GM18508 (cell line): ENCODE measurements around the gene TPP2.

Experiments used
- ATAC-seq: cut with Tn5 transposase; IDR thresholded peaks from one replicate; pipeline ENCODE4 v1.9.1; 2021; ENCODE audit warnings: moderate number of reproducible peaks; ENCODE audit not compliant: insufficient read depth, unreplicated experiment

The TPP2 gene

DNA sequence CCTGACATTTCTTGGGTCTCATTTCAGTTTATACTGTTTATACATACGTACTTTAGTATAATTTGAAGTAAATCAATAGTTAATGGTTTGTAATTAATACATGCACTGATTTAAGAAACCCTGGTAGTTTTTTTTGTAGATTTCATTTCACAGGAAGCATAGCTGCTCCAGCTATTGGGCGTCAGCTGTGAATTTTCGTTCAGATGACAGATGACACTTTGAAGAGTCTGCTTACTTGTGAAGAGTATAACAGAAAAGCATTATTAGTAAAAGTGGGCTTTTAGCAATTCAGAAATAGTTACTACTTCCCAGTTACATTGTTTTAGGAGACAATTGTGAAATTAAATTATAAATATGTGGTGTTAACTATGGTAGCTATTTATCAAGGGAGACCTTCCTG is 53.7 kb downstream of the TPP2 start:
- no peak for ATAC-seq

DNA sequence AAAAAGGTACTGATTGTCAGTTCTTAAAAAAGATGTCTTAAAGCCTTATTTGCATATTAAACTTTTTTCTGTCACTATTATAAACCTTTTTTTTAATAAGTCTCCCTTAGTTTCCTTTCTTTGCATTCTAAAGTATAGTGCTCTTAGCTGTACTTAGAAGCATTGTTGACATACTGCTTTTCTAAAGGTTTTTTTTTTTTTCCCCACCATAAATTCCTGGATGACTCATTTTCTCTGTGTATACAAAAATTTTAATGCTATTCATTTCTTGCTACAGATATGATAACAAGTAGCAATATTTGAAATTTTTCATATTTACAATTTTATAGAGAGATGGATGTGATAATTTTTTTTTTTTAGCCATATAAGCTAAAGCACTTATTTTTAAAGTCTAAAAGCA is 54.6 kb downstream of the TPP2 start:
- no peak for ATAC-seq

DNA sequence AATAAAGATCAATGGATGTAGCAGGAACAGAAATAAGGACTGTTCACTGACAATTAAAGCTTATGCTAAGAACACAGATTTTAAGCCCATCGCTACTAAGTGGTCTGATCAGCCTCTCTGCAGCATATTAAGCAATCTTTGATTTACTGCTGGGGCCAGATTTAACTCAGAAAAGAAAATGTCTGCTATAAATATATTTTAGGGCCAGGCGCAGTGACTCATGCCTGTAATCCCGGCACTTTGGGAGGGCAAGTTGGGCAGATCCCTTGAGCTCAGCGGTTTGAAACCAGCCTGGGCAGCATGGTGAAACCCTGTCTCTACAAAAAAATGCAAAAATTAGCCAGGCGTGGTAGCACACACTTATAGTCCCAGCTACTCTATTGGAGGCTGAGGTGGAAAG is 55.1 kb downstream of the TPP2 start:
- ATAC-seq: no peak

DNA sequence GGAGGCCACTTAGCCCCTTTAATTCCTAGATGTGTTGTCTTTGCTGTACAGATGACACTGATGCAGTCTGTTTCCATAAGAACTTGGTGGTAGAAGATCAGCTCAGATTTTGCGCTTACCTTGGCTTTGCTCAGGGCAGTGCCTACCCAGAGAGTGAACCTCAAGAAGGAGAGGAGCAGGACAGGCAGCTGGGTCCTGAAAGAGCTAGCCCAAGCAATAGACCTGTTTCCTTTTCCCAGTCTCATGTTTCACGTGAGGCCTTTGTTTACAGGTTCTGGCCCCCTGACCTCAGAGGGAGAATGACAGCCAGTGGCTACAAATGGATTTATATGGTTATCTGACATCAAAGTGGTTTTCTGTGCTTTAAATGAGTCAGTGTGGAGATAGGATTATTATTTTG is 58.0 kb downstream of the TPP2 start:
- ATAC-seq: no peak

DNA sequence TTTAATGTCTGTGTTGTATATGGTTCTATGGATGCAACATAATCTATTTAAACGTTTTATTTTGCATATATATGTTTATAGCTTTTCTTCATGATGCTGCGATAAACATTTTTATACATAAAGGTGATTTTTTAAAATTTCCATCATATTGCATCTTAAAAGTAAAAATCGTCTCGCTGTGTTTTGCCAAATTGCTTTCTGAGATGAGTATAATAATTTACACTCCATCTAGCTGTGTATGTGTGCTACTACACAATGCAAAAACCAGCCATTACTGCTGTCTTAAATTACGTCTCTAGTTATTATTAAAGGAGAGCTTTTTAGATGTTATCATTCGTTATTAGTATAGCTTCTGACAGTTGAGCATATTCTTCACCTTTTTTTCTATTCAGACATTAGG is 60.8 kb downstream of the TPP2 start:
- no peak for ATAC-seq

DNA sequence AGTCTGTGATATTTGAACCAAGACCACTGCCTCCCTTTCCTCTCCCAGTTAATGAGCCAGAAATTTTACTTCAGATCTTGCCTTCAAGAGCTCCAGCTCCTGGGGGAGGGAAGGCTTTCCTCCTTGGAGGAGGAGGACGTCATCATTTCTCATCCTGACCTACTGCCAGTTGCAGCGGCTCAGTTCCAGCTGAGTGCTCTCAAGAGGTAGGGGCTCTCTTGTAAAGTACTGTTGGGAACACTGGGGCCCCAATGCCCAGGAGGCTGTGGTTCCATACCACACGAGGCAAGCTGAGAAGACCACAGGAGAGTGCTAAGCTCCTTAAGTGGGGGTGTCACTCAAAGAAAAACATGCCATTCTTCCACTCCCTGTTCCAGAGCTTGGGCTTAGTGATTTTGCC is 61.9 kb downstream of the TPP2 start:
- ATAC-seq: no peak

DNA sequence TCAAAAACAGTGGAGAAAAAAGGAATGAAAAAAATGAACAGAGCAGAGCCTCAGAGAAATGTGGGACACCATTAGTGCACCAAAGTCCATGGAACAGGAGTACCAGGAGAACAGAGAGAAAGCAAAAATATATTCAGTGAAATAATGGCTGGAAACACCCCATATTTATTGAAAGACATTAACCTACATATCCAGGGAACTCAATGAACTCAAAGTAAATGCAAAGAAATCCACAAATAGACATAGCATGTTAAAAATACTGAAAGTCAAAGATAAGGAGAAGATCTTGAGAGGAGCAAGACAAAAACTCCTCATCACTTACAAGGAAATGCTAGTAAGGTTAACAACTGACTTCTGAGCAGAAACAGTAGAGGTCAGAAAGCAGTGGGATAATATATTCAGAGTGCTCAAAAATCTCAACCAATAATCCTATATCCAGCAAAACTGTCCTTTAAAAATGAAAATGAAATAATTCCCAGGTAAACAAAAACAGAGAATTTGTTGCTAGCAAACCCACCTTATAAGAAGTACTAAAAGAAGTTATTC is 62.5 kb downstream of the TPP2 start:
- no peak for ATAC-seq

DNA sequence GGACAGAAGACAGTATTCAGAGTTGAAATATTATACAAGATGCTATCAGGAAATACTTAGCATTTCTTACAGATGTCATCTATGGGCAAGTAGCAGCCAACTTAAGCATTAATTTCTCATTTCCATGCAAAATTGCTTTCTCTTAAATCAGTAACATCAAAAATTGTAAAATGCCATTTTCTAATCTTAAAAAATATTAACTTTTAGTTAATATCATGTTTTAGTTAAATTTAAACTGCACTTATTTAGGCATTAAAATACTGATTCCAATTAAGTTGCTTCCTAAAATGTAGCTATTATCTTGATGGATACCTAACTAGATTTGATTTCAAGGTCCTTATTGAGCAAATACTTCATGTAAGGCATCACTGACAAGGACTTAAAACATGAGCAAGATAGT is 70.2 kb downstream of the TPP2 start:
- ATAC-seq: no peak

DNA sequence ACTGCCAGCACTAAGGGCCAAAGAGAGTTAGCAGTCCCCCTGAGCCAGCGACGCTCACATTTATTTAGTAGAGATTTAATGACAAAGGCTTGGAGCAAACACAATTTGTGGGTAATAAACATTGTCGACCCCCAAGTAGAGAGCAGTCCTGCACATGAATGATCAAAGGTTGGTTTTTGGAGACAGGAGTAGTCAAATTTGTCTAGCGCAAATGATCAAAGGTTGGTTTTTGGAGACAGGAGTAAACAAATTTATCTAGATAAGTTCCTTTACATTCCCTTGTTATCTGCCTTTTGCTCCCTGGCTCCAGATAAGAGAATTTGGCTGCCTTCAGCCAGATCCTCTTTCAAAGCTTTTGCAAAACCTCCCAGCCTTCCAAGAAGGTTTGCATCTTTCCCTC is 71.1 kb downstream of the TPP2 start:
- ATAC-seq: no peak

DNA sequence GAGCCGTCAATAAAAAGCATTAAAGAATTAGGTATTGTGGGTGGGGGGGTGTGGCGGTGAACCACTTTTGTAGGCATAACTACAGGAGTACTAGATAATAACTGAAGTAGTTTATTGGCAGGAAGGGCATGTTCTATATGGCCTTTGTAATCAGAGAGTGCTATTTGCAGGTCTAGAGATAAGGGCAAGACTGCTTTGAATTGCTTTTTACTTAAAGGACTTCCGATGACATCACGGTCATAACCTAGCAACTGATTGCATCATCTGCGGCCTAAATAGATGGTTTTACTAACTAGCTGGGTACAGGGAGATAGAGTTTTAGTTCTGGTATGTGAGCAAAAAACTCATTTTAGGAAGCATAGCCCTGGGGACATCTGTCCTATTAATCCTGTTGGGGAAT is 73.3 kb downstream of the TPP2 start:
- ATAC-seq: no peak

DNA sequence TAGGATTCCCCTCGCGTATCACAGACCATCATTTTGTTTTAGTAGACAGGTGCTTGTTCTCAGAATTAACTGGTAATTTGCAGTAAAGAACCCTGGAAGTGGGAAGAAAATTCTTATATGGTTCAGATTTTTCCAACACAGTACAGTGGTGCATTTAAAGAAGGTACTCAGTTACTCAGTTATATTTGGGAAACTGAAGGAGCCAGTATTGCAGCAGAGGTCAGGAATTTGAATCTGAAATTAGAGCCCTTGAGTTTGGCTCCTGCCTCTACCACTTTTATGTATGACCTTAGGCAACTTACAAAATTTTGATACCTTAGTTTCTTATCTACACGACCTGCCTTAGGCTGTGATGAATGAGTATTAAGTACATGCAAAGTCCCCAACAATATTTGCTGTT is 78.3 kb downstream of the TPP2 start:
- no peak for ATAC-seq

DNA sequence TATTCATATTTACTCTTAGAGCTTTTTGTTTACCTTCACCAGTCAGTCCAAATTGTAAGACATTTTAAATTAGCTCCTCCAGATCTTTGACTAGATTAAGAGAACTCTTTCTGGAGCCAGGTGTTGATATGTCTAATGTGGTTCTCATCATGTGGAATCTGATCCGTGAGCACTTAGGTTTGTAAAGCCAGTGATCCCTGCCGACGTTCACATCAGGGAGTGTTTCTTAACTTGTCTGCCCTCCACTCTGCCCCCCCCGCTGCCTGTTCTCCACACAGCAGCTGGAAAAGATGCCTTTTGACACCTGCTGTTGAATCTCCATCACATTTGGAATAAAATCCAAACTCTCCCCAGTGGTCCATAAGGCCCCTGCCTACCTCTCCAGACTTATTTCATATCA is 80.3 kb downstream of the TPP2 start:
- no peak for ATAC-seq

DNA sequence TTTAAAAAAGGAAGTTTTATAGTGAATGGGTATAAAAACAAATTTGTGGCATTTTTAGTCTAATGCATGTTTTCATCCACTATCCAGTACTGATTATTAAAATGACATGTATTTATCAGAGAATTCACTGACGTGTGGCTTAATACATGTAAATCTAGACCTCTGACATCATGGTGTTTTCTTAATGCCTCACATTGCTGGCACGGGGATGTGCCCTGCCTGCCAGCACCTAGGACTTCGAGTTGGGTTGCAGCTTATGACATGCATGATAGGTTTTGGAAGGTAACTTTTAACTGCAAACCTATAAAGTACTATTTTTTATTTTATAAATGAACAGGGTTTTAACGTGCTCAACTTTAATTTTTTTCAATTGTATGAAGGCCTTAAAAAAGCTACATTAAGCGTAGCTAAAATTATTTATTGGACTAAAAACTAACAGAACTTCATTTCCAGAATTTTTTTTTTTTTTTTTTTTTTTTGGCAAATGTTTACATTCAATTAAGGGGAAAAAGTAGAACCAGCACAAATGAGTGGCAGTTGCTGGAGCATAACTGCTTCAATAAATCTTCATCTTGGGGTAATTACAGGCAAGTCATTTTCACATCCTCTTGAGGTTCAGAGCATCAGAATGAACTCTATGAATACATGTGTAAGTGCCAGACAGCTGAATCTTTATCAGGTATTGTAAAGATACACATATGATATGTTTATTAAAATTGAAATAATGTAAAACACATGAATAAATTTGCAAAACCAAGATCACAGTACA is 81.7 kb downstream of the TPP2 start:
- no peak for ATAC-seq

DNA sequence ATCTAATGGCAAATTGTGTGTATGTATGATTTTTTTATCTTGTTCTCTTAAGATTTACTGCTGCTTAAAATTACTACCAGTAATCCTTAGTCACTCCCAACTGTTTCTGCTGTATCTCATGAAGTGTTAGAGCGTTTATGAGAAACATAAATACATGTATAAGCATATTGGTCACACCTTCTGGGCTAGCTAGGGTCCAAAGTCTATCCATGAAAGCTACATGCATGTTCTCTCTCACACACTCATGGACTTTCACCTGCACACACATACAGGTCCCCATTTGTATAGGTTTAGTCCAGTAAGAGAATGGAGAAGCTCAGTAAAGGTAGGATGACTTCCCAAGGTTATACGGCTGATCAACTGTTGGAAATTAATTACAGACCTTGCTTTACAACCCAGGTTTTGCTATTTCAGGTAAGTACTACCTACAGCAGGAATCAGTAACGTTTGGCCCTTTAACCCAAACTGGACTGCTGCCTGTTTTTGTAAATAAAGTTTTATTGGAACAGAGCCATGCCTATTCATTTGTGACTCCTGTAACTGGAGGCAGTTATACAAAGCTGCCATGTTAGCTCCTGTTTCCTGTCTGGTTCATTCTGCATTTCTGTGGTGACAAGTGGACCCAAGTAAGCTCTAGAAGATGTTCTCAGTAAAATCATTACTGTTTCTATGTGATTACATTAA is 82.8 kb downstream of the TPP2 start:
- no peak for ATAC-seq

DNA sequence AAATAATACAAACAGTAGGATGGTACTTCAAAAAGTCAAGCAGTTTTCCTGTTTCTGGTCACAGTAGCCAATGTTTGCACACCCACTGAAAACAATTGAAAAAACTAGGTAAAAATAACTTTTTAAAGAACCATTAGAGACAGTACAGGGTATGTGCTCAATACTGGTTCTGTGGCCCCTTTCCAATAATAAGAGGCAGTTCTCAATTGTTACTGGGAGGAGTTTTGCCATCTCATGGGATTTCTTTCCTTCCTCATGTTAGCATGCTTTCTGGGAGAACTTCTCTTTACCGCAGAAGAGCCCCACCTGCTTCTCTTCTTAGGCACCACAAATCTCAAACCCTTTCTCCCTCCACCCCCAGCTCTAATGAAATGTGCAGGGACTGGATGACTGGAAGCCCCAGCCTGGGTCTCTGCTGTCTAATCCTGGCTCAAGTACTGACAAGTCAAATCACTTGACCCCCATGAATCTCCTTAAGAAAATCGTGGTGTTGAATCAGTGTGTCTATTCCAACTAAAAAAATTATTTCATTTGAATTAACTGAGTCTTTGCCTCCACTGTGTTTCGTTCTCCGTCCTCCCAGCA is 83.4 kb downstream of the TPP2 start:
- ATAC-seq: no peak

DNA sequence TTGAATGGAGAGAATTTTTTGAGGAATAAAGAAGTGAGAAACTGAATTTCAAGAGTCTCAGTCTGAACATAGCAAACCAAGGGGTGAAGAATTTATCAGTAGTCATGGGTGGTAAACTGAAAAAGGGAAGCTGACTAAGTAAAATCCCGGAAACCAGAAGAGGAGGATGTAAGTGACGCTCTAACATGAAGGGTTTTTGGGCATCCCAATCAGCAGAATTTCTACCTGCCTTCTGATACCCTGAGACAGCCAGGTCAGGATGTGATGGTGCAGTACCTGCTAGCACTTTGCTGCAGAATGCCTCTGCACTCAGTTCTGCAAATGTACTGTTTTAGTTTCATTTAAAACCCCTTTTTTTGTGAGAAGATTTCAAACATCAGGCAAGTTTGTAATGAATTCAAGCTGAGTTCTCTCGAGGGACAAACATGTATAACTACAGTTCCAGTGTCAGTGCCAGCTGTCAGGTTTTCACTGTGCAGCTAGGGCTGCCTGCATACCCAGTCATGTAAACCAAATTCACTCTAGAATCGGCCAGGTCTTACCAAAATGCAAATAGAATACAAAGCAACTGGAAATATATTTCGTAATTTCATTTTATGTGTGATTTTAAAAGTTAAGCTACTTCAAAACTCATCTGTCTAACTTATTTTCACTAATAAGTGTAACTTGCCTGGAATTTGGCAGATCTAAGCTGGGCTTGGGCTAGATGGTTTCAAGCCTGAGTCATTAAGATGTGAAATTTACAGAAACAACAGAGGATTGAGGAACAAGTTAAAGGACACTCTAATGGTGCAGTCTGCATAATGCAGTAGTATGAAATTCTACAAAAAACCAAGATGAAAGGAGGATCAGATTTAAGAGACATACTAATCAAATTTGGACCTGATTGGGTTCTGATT is 84.3 kb downstream of the TPP2 start:
- ATAC-seq: no peak

DNA sequence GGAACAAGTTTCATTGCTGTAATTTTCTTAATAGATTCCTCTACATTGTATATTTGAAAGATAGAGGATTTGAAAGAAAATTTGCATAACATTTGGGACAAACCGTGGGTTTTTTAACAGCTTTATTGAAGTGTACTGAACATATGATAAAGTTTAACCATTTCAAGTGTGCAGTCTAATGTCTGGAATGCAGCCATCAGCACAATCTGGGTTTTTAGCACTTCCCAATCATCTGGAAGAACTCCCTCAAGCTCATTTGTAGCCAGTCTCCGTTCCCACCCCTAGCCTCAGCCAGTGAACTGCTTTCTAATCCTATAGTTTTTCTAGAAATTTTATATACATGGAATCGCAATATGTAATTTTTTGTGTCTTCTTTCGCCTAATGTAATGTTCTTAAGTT is 85.4 kb downstream of the TPP2 start:
- no peak for ATAC-seq

DNA sequence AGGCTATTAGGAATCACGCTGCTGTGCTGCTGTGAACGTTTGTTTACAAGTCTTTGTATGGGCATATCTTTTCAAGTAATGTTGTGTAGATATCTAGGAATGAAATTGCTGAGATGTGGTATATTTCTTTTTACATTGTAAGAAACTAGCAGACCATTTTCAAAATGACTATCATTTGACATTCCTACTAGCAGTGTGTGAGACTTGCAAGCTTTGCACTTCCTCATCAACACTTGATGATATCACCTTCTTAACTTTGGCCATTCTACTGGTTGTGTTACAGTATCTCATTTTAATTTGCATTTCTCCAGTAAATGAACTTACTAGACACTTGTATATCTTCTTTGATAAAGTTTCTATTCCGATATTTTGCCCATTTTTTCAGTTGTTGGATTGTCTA is 85.9 kb downstream of the TPP2 start:
- no peak for ATAC-seq

DNA sequence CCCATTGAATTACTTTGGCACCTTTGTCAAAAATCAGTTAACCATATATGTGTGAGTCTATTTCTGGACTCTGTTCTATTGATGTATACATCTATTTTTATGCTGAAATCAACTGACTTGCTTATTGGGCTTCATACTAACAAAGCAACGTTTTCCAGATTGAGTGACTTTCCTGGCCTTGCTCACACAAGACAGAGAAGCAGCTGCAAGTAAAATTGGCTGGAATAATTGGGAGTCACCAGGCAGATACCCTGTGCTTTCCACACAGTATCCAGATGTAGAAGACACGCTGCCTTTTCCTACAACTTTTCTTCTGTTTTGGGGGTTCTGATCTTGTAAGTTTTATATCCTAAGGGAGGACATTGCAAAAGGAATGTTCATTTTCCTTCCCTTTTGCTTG is 86.9 kb downstream of the TPP2 start:
- no peak for ATAC-seq

DNA sequence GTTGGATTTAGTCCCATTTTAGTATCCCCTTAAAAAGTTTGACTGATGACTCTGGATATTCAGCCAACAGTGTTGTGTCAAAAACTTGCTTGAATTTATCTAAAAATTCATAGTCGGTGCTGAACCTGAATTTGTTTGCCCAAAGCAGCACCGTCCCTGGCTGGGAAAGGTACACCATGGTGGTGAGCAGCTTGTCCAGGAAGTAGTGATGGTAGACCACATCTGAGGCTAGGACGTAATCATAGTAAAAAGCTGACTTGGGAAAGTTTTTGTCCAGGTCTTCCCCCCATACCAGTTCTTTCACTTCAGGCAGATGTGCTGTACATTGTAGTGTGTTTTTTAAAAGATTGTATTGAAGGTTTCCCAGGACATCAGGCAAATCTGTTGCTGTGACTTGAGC is 89.2 kb downstream of the TPP2 start:
- no peak for ATAC-seq

DNA sequence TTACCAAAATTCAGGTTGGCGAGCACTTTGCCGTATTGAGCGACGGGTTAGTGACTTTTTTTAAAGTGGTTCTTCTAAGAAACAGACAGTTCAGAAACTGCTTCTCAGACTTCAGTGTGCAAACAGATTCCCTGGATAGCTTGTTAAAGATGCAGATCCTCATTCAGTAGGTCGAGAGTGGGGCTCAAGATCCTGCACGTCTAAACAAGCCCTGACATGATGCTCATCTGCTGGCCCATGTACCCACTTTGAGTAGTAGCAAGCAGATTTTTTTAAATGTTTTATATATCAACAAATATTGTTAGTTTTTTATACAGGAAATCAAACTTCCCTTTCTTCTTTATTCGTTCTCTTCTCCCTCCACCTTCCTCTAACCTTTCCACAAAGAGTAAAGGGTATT is 90.7 kb downstream of the TPP2 start:
- ATAC-seq: no peak
